ENCODE results near the gene BTBD8. TPM values are rescaled to one million over a fixed set of nuclear protein-coding genes. Genes with fewer than 3 reads are reported as not detected.

BTBD8 gene
- total RNA-seq, 4 donors from 2014 or later = 1.4 to 6.7 (median 6.4) TPM

DNA sequence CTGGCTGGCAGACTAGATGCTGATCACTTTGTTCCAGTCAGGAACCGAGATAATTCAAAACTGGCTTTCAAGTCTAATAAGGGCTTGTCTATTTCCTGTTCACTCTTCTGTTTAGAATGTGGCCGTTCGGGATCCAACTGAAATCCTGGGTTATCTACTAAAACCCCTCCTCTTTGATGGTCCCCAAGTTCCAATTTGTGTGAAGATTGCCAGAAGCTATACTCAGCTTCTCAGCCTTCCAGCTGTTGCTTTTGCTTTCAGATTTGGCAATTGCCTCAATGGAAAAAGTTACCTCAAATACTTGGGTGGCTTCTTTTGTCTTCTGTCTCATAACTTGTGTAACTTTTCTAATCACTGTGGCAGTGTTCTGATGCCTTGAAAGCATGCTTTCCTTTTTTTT is 43.7 kb downstream of the BTBD8 start:
- H3K4me1 ChIP-seq = no peaks in the 10 kb centered on the region
- in situ Hi-C loops (cut with MboI; ENCODE audit: low pct_ligation_motif_present in 1 of 4, low pct_unique_long_range_greater_than_20kb in 1 of 4, low sequenced_read_pairs in 3 of 4) (no loop called here), intact Hi-C loops (cut with DNase I; ENCODE audit: low total_unique reads) (no loop called here)
- TF ChIP-seq EP300 (IDR thresholded peaks at IDR 0.05; ENCODE audit: low read depth) = no peak
- no peaks in the 10 kb centered on the region for H3K27me3 ChIP-seq
- no peak for DNase-seq
- 58 to 66% methylated on average over 2 to 3 of the region's 3 CpGs for WGBS, 2 donors (ENCODE audit: low coverage in 1 of 2)
- H3K4me3 ChIP-seq = no peak overlapping the region
- H3K36me3 ChIP-seq = no peaks in the 10 kb centered on the region
- H3K9me3 ChIP-seq = no peaks in the 10 kb centered on the region
- no peak overlapping the region for H3K27ac ChIP-seq

DNA sequence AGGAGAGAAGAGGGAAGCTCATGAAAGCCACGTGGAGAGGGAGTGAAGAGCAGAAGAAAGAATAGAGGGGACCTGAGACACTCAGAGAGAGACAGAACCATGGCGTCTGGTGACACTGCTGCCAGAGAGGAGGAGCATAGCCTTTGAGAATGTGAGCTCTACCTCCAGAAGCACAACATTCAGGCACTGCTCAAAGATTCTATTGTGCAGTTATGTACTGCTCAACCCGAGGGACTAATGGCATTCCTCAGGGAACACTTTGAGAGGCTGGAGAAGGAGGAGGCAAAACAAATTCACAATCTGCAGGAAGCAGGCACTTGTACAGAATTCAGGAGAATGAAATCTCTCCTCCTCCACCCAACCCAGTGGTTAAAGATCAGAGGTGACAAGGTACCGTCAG is 45.1 kb downstream of the BTBD8 start:
- intact Hi-C loops (cut with DNase I; ENCODE audit: low total_unique reads) (no loop called here), in situ Hi-C loops (cut with MboI; ENCODE audit: low pct_ligation_motif_present in 1 of 4, low pct_unique_long_range_greater_than_20kb in 1 of 4, low sequenced_read_pairs in 3 of 4) (no loop called here)
- Histone ChIP-seq H3K9me3 (no peaks in the 10 kb centered on the region), H3K4me3 (no peak overlapping the region), H3K4me1 (no peaks in the 10 kb centered on the region), H3K27ac (no peak overlapping the region), H3K36me3 (no peaks in the 10 kb centered on the region), H3K27me3 (no peaks in the 10 kb centered on the region)
- DNase-seq = no peak
- TF ChIP-seq EP300 (IDR thresholded peaks at IDR 0.05; ENCODE audit: low read depth) = no peak
- no peak for TF ChIP-seq POLR2A (IDR thresholded peaks at IDR 0.05)
- TF ChIP-seq POLR2AphosphoS5 (IDR thresholded peaks at IDR 0.05) = no peak
- no peak for TF ChIP-seq CTCF (IDR thresholded peaks at IDR 0.05)
- WGBS, 2 donors (ENCODE audit: low coverage in 1 of 2) = 51 to 77% methylated on average over 3 to 4 of the region's 4 CpGs

GRCh38 chr1:92126088-92126487 is 45.9 kb downstream of the BTBD8 start:
- in situ Hi-C loops (cut with MboI; ENCODE audit: low pct_ligation_motif_present in 1 of 4, low pct_unique_long_range_greater_than_20kb in 1 of 4, low sequenced_read_pairs in 3 of 4) (no loop called here), intact Hi-C loops (cut with DNase I; ENCODE audit: low total_unique reads) (no loop called here)
- Histone ChIP-seq H3K4me1 (no peaks in the 10 kb centered on the region), H3K36me3 (peaks cover 0 to 5% (median 0%) of the 10 kb centered on the region in 4 donors), H3K4me3 (no peak overlapping the region), H3K27ac (no peak overlapping the region), H3K27me3 (no peaks in the 10 kb centered on the region), H3K9me3 (no peaks in the 10 kb centered on the region)
- DNase-seq = no peak
- WGBS, 2 donors (ENCODE audit: low coverage in 1 of 2) = 84 to 91% methylated on average over 2 to 3 of the region's 3 CpGs
- TF ChIP-seq CTCF (IDR thresholded peaks at IDR 0.05) = no peak
- no peak for TF ChIP-seq POLR2AphosphoS5 (IDR thresholded peaks at IDR 0.05)
- TF ChIP-seq EP300 (IDR thresholded peaks at IDR 0.05; ENCODE audit: low read depth) = no peak
- TF ChIP-seq POLR2A (IDR thresholded peaks at IDR 0.05) = no peak

GRCh38 chr1:92134331-92134730 is 54.2 kb downstream of the BTBD8 start:
- in situ Hi-C loops (cut with MboI; ENCODE audit: low pct_ligation_motif_present in 1 of 4, low pct_unique_long_range_greater_than_20kb in 1 of 4, low sequenced_read_pairs in 3 of 4) (no loop called here), intact Hi-C loops (cut with DNase I; ENCODE audit: low total_unique reads) (no loop called here)
- Histone ChIP-seq H3K36me3 (peaks cover 0 to 7% (median 0%) of the 10 kb centered on the region in 4 donors), H3K4me3 (no peak overlapping the region), H3K9me3 (no peaks in the 10 kb centered on the region), H3K27ac (no peak overlapping the region), H3K4me1 (no peaks in the 10 kb centered on the region), H3K27me3 (no peaks in the 10 kb centered on the region)
- TF ChIP-seq CTCF (IDR thresholded peaks at IDR 0.05) = no peak
- no peak for TF ChIP-seq EP300 (IDR thresholded peaks at IDR 0.05; ENCODE audit: low read depth)
- no peak for TF ChIP-seq POLR2AphosphoS5 (IDR thresholded peaks at IDR 0.05)
- TF ChIP-seq POLR2A (IDR thresholded peaks at IDR 0.05) = no peak
- no peak for DNase-seq

GRCh38 chr1:92136341-92136740 is 56.2 kb downstream of the BTBD8 start:
- no peaks in the 10 kb centered on the region for H3K4me1 ChIP-seq
- 80% methylated on average over 2 of the region's 2 CpGs; no CpG with 5 or more reads in 1 of the 2 donors for WGBS, 2 donors (ENCODE audit: low coverage in 1 of 2)
- no peak for DNase-seq
- H3K4me3 ChIP-seq = no peak overlapping the region
- H3K27me3 ChIP-seq = no peaks in the 10 kb centered on the region
- intact Hi-C loops (cut with DNase I; ENCODE audit: low total_unique reads) = no loop called here
- in situ Hi-C loops (cut with MboI; ENCODE audit: low pct_ligation_motif_present in 1 of 4, low pct_unique_long_range_greater_than_20kb in 1 of 4, low sequenced_read_pairs in 3 of 4) = no loop called here
- H3K9me3 ChIP-seq = no peaks in the 10 kb centered on the region
- peaks cover 0 to 7% (median 0%) of the 10 kb centered on the region in 4 donors for H3K36me3 ChIP-seq
- TF ChIP-seq POLR2AphosphoS5 (IDR thresholded peaks at IDR 0.05) (no peak), CTCF (IDR thresholded peaks at IDR 0.05) (no peak), EP300 (IDR thresholded peaks at IDR 0.05; ENCODE audit: low read depth) (no peak), POLR2A (IDR thresholded peaks at IDR 0.05) (no peak)
- H3K27ac ChIP-seq = no peak overlapping the region

Data from transverse colon (tissue), 4 donors.